ENCODE data around the gene DUSP22.

DNA sequence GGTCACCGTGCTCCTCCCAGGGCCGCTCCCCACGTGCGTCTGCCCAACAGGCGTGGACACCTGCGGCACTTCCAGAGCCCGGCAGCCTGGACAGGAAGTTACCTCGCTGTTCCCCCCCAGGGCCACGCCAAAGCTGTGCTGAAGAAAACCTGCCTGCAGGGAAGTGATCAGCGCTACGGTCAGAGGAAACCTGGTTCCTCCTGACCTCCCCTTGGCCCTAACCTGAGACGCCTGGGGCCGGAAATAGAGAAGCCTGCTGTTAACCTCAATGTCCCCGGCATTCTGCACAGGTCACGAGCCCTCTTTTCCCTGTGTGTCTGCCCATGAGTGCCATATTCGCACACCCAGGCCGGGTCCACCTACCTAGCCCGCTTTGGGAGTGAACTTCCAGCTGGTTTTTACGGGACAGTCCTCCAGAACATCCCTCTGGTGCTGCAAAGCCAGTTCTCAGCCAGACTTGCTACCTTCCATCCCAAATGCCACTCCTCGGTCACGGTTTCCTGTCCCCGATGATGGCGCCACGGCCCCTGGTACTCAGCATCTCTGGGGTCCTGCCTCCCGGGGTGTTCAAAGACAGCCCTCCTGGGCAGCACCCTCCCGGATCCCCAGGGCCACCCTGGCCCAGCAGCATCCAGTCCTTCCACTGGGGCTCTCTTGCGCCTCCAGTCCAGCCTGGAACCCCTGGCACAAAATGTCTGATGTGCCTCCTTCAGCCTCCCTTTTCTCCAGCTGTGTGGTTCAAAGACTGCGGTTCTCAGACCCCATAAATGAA is 87.3 kb downstream of the DUSP22 start:
- TF ChIP-seq RBBP5 (IDR thresholded peaks at IDR 0.05; ENCODE audit: borderline replicate concordance, low read depth, low read length), result no peak
- no peak for TF ChIP-seq JUN (IDR thresholded peaks at IDR 0.05; ENCODE audit: low read depth, low read length)
- TF ChIP-seq CHD1 (IDR thresholded peaks at IDR 0.05; ENCODE audit: low read depth, low read length), result no peak
- TF ChIP-seq CREB1 (IDR thresholded peaks at IDR 0.05), result no peak
- TF ChIP-seq CTCF (IDR thresholded peaks at IDR 0.05; ENCODE audit: control extremely low read depth in 1 of 3, insufficient read depth in 1 of 3, low read depth in 1 of 3, low read length in 3 of 3), result no peak
- no peak for TF ChIP-seq POLR2AphosphoS5 (IDR thresholded peaks at IDR 0.05; ENCODE audit: low read depth, low read length)
- no peak for TF ChIP-seq RXRA (IDR thresholded peaks at IDR 0.05; ENCODE audit: insufficient read depth, low read depth, low read length)
- TF ChIP-seq ASH2L (IDR thresholded peaks at IDR 0.05; ENCODE audit: low read length), result no peak
- no peak for TF ChIP-seq CHD2 (IDR thresholded peaks at IDR 0.05; ENCODE audit: low read length)
- TF ChIP-seq RAD21 (IDR thresholded peaks at IDR 0.05 in 1 of 2, conservative IDR thresholded peaks at IDR 0.05 in 1 of 2; ENCODE audit: low read depth in 2 of 2, low read length in 2 of 2), result no peak
- TF ChIP-seq EP300 (IDR thresholded peaks at IDR 0.05; ENCODE audit: borderline replicate concordance in 1 of 2, low read depth in 2 of 2, low read length in 2 of 2), result no peak
- TF ChIP-seq HDAC2 (IDR thresholded peaks at IDR 0.05; ENCODE audit: borderline replicate concordance in 1 of 2, low read depth in 2 of 2, low read length in 2 of 2), result no peak
